Activated CD8-positive, alpha-beta T cell treated with anti-CD3 and anti-CD28 coated beads, Interleukin-2, amount 10 ng/mL, durations not matched to agents 7 days and 5 days (primary cell): Measurements from ENCODE around the gene SARDH. TPM values are rescaled to one million over a fixed set of nuclear protein-coding genes. Genes with fewer than 3 reads are reported as not detected.

Source experiments
- ATAC-seq: fragments of 150-1000 bp; cut with Tn5 transposase; one replicate; pipeline ENCODE4 v1.10.0; 2021; ENCODE audit warnings: moderate library complexity
- CTCF ChIA-PET: fragments of 350-600 bp; sonication (Branson Sonifier 250); formaldehyde crosslinking; loops from one replicate; lab custom pipeline; 2021; ENCODE audit warnings: antibody characterized with exemption; lab: Charles Lee
- POLR2A ChIA-PET: fragments of 350-600 bp; sonication (Branson Sonifier 250); formaldehyde crosslinking; loops from one replicate; lab custom pipeline; 2021; ENCODE audit warnings: antibody characterized with exemption; lab: Charles Lee
- DNase-seq: peaks from one replicate; pipeline ENCODE4 v3.0.0-alpha.2; 2020
- H3K27ac Mint-ChIP-seq: one replicate; pipeline ENCODE4 v1.8.0; 2021; ENCODE audit warnings: mild to moderate bottlenecking, mixed read lengths
- H3K27me3 Mint-ChIP-seq: one replicate; pipeline ENCODE4 v1.8.0; 2021; ENCODE audit warnings: low read depth, mixed read lengths
- H3K36me3 Mint-ChIP-seq: one replicate; pipeline ENCODE4 v1.8.0; 2021; ENCODE audit warnings: low read depth, mixed read lengths
- H3K4me1 Mint-ChIP-seq: one replicate; pipeline ENCODE4 v1.8.0; 2021; ENCODE audit warnings: low read depth, mixed read lengths
- H3K4me3 Mint-ChIP-seq: one replicate; pipeline ENCODE4 v1.8.0; 2021; ENCODE audit warnings: mild to moderate bottlenecking, mixed read lengths
- H3K9me3 Mint-ChIP-seq: one replicate; pipeline ENCODE4 v1.8.0; 2022; ENCODE audit warnings: mixed read lengths; ENCODE audit not compliant: insufficient read depth
- total RNA-seq, 2 experiments: library from RNA; stranded (reverse); gene quantifications; one replicate each; pipeline ENCODE4 v1.2.3, GENCODE V29; 2021

SARDH gene
- total RNA-seq, 2 experiments from 2014 or later = 3.0 to 3.4 TPM

- Mint-ChIP-seq H3K9me3 (no peaks in the 10 kb centered on the region), H3K4me1 (peaks cover 15% of the 10 kb centered on the region), H3K27ac (no peak overlapping the region), H3K4me3 (no peak overlapping the region), H3K36me3 (no peaks in the 10 kb centered on the region), H3K27me3 (no peaks in the 10 kb centered on the region)
- DNase-seq (no peak), ATAC-seq (no peak)
- ChIA-PET POLR2A (interaction anchor here (1.8 kb wide), 1 partner anchor 25 kb away, joined by 6 read pairs; no protein-coding TSS in a partner anchor), CTCF (interaction anchor here (0.8 to 1.1 kb wide), 2 partner anchors 25 to 175 kb away, joined by 3 to 4 read pairs; no protein-coding TSS in a partner anchor)
Measured at GRCh38 chr9:133708246-133709014, 29.7 kb downstream of the SARDH start.

GRCh38 chr9:133707763-133708245 is 30.3 kb downstream of the SARDH start:
- Mint-ChIP-seq H3K4me1 (peaks cover 17% of the 10 kb centered on the region), H3K36me3 (no peaks in the 10 kb centered on the region), H3K27ac (no peak overlapping the region), H3K4me3 (no peak overlapping the region), H3K27me3 (no peaks in the 10 kb centered on the region), H3K9me3 (no peaks in the 10 kb centered on the region)
- CTCF ChIA-PET = no interaction called here
- POLR2A ChIA-PET = no interaction called here
- DNase-seq = no peak
- no peak for ATAC-seq

DNA sequence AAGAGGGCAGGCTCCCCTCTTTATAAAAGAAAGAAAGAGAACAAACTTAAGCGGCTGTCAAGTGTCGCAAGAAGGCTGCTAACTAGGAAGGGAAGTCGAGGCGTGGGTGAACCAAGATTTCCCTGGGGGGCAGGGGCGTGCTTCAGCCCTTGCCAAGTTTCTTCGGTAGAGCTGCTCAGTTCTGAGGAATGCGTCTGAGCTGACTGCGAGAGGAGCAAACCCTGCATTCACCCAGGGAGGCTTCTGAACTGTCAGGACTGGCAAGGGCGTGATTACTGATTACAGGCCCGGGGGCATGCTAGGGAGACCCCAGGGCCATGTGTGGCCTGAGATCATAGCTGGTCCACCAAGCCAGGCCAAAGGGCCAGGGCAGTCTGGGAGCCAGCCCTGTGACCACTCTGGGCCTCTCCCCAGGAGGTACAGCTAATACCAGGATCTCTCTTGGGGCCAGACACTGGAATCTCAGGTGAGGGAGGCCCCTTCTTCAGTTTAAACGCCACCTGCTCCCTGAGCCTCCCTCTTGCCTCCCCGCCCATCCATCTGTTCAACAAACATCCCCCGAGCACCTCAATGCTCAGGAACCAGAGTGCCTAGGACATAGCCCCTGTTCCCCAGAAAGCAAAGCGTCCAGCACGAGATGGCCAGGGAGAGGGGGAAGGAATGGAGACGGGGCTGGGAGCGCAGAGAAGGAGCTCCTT is 30.9 kb downstream of the SARDH start:
- H3K4me3 Mint-ChIP-seq = no peak overlapping the region
- DNase-seq (no peak), ATAC-seq (no peak)
- no peaks in the 10 kb centered on the region for H3K36me3 Mint-ChIP-seq
- ChIA-PET CTCF (interaction anchor here (1.6 kb wide), 1 partner anchor 24 kb away, joined by 4 read pairs; no protein-coding TSS in a partner anchor), POLR2A (no interaction called here)
- no peaks in the 10 kb centered on the region for H3K27me3 Mint-ChIP-seq
- H3K4me1 Mint-ChIP-seq = peaks cover 23% of the 10 kb centered on the region
- H3K9me3 Mint-ChIP-seq = no peaks in the 10 kb centered on the region
- H3K27ac Mint-ChIP-seq = peak overlapping the region; percentile 30

DNA sequence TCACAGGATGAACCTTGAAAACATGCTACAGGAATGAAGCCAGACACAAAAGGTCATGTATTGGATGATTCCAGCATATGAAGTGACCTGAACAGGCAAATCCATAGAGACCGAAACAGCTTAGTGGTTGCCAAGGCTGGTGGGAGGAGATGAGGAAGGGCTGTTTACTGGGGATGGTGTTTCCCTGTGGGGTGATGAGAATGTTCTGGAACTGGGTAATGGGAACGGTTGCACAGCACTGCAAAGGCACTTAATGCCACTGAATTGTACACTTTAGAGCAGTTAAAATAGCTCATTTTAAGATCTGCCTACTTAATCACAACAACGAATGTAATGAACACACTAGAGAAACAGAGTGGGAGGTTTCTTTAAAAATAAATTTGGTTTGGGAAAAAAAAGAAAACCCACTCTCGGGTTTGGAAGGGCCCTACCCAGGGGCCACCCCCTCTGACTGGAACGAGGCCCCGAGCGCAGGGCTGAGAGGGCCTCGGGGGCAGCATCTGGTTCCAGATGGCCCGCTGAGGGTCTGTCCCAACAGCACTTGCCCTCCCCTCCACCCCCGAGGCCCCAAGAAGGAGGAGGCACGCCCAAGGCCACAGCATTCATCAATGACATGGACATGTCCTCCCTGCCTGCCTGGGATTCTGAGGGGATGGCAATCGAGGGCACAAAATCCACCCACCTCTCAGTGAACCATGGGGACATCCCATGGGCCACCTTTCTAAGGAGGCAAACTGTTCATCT is 31.7 kb downstream of the SARDH start:
- no peak overlapping the region for H3K27ac Mint-ChIP-seq
- ChIA-PET POLR2A (no interaction called here), CTCF (interaction anchor here (1.6 kb wide), 1 partner anchor 23 kb away, joined by 4 read pairs; no protein-coding TSS in a partner anchor)
- DNase-seq (no peak), ATAC-seq (no peak)
- H3K4me3 Mint-ChIP-seq = no peak overlapping the region
- H3K27me3 Mint-ChIP-seq = no peaks in the 10 kb centered on the region
- H3K9me3 Mint-ChIP-seq = no peaks in the 10 kb centered on the region
- H3K4me1 Mint-ChIP-seq = peaks cover 31% of the 10 kb centered on the region
- no peaks in the 10 kb centered on the region for H3K36me3 Mint-ChIP-seq

DNA sequence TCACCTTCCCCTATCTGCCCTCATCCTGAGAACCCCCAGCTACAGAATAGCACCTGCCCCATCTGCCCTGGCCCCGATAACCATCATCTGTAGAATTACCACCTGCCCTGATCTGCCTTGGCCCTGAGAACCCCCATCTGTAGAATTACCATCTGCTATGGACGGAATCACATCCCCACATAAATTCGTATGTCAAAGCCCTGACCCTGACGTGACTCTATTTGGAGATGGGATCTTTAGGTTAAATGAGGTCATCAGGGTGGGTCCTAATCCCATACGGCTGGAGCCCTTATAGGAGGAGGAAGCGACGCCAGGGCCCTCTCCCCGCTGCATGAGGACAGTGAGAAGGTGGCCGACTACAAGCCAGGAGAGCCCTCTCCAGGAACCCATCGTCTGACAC is 32.6 kb downstream of the SARDH start:
- no peaks in the 10 kb centered on the region for H3K27me3 Mint-ChIP-seq
- POLR2A ChIA-PET = no interaction called here
- H3K9me3 Mint-ChIP-seq = no peaks in the 10 kb centered on the region
- H3K27ac Mint-ChIP-seq = no peak overlapping the region
- H3K4me1 Mint-ChIP-seq = peaks cover 40% of the 10 kb centered on the region
- ATAC-seq = no peak
- no peak overlapping the region for H3K4me3 Mint-ChIP-seq
- no peak for DNase-seq
- CTCF ChIA-PET = interaction anchor here (1.6 kb wide), 1 partner anchor 22 kb away, joined by 4 read pairs; no protein-coding TSS in a partner anchor
- H3K36me3 Mint-ChIP-seq = no peaks in the 10 kb centered on the region

DNA sequence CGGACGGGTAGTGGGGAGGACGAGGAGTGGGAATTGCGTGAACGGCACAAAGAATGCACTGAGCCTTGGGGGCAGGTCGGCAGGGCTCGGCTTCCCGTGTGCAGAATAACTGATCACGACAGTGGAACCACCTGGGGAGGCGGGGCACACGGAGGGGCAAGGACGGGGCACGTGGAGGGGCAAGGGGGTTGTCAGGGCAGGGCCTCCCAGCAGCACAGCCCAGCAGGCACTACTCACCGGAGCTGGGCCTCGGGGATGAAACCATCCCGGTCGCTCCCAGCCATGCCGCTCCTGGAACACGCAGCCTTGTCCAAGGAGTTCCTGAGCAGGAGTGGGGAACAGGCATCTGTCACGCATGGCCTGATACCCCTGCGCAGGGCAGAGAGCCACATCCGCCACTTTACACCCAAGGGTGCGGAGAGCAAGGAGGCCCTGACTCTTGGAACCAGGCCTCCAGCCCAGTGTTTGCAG is 33.4 kb downstream of the SARDH start:
- Mint-ChIP-seq H3K9me3 (no peaks in the 10 kb centered on the region), H3K36me3 (peaks cover under 1% of the 10 kb centered on the region), H3K27ac (no peak overlapping the region), H3K4me1 (peaks cover 41% of the 10 kb centered on the region), H3K4me3 (no peak overlapping the region), H3K27me3 (no peaks in the 10 kb centered on the region)
- DNase-seq (no peak), ATAC-seq (no peak)
- CTCF ChIA-PET = no interaction called here
- POLR2A ChIA-PET = no interaction called here

DNA sequence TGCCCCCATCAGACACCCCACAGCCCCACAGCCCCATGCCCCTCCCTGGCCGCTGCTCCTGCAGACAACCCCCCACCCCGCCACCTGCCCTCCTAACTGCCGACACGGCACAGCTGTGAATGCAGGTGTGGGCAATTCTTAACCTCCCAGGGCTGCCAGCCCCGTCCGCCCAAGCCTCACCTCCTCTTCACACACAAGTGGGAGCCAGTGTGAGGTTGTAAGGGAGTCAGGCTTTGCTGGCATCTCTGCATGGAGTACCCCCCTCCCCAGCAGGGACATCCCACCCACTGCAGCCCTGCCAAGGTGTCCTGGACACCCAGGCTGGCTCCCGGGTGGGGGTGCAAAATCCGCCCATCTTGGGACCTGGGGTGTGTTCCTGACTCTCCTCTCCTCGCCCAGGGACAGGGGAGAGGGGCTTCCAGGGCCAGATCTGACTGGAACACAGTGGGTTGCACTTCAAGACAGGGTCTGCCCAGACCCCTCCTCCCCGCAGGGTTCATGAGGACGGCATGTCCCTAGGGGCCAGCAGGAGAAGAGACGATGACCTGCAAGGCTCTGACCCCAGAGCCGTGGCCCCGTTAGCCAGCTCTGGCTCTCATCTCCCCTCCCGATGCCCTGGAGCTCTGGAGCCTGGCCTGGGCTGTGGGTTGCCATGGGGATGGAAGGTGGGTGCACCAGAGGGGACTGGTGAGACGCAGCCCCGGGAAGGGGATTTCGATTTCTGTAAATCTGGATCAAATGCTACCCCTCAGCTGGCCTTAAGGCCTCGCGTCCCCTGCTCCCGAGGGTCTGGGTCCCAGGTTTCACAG is 34.4 kb downstream of the SARDH start:
- Mint-ChIP-seq H3K27me3 (peaks cover under 1% of the 10 kb centered on the region), H3K4me3 (no peak overlapping the region), H3K4me1 (peaks cover 39% of the 10 kb centered on the region), H3K36me3 (peaks cover 4% of the 10 kb centered on the region), H3K9me3 (no peaks in the 10 kb centered on the region), H3K27ac (no peak overlapping the region)
- ChIA-PET POLR2A (interaction anchor here (3.6 to 5.0 kb wide), 2 partner anchors 18 to 27 kb away, joined by 26 to 71 read pairs; no protein-coding TSS in a partner anchor), CTCF (interaction anchor here (1.3 kb wide), 1 partner anchor 28 kb away, joined by 3 read pairs; no protein-coding TSS in a partner anchor)
- ATAC-seq (no peak), DNase-seq (no peak)

- peak overlapping the region; percentile 72 for H3K4me3 Mint-ChIP-seq
- CTCF ChIA-PET = interaction anchor here (1.0 to 1.9 kb wide), 3 partner anchors 26 to 40 kb away, joined by 3 to 7 read pairs (median 3); no protein-coding TSS in a partner anchor
- no peaks in the 10 kb centered on the region for H3K9me3 Mint-ChIP-seq
- H3K27me3 Mint-ChIP-seq = peaks cover 2% of the 10 kb centered on the region
- ATAC-seq (peak; percentile 45), DNase-seq (no peak)
- H3K4me1 Mint-ChIP-seq = peaks cover 46% of the 10 kb centered on the region
- H3K36me3 Mint-ChIP-seq = peaks cover 4% of the 10 kb centered on the region
- POLR2A ChIA-PET = interaction anchor here (0.8 to 5.0 kb wide), 4 partner anchors 10 to 26 kb away, joined by 3 to 71 read pairs (median 14); no protein-coding TSS in a partner anchor
- peak overlapping the region; percentile 92 for H3K27ac Mint-ChIP-seq
Measured at GRCh38 chr9:133702798-133703590, 35.2 kb downstream of the SARDH start.

DNA sequence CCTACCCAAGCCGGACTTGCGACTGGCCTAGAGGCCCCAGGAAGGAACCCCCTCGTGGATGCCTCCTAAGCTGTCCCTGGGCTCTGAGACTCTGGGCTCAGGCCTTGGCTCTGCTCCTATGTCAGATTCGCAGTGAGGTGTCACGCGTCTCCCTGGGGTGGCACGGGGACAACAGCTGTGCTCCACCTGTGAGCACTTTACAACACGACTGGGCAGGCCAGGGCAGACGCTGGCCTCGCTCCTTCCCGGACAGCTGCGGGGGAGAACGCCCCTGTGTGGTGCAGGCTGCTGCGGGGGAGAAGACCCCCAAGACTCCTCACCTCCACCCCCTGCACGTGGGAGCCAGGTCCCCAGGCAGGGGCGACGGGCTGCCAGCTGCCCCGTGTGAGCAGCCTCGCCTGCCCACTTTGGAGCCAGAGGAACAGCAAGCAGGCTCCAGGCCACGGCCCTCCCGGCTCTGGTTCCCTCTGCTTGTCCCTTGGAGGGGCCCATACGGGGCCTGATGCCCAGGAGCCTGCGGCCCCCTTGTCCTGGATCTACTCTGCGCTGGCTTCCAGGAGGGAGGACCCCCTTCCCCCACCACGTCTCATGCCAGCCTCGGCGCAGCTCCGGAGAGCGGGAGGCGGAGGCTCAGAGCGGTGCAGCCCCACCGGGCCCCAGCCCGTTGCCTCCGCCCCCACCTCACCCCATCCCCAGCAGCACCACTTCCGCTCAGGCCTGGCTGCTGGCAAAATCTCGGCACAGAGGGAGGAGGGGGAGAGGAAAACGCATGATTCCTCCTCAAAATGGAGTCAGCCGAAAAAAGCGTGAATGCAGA is 36.0 kb downstream of the SARDH start:
- ChIA-PET CTCF (interaction anchor here (1.0 to 2.5 kb wide), 6 partner anchors 18 to 292 kb away, joined by 3 to 28 read pairs (median 6); no protein-coding TSS in a partner anchor), POLR2A (interaction anchor here (0.8 to 5.0 kb wide), 4 partner anchors 9 to 25 kb away, joined by 3 to 71 read pairs (median 14); no protein-coding TSS in a partner anchor)
- DNase-seq (peak; percentile 76), ATAC-seq (peak; percentile 81)
- Mint-ChIP-seq H3K27ac (peak overlapping the region; percentile 92), H3K36me3 (peaks cover 4% of the 10 kb centered on the region), H3K4me3 (peak overlapping the region; percentile 72), H3K27me3 (peaks cover 5% of the 10 kb centered on the region), H3K4me1 (peaks cover 46% of the 10 kb centered on the region), H3K9me3 (no peaks in the 10 kb centered on the region)
